AG09309 (cell line): ENCODE measurements around the gene CACNA1E.

ENCODE experiments used
- DNase-seq: peaks from one replicate; pipeline ENCODE4 v3.0.0-alpha.2; 2010; ENCODE audit warnings: low read depth
- H3K4me3 ChIP-seq: 2 replicates; pipeline ENCODE4 v1.5.1; 2011; ENCODE audit warnings: mild to moderate bottlenecking, low read depth, low read length, moderate library complexity; ENCODE audit not compliant: control insufficient read depth
- TF ChIP-seq, protein P1 (sequence below): IDR thresholded peaks from 2 replicates; pipeline ENCODE4 v1.5.1; 2011; ENCODE audit warnings: mild to moderate bottlenecking, low read depth, low read length, inconsistent platforms; ENCODE audit not compliant: insufficient read depth, control insufficient read depth; ENCODE audit errors: missing control alignments

CACNA1E gene

GRCh38 chr1:181562395-181562794 is 79.1 kb downstream of the CACNA1E start:
- DNase-seq, result no peak
- TF ChIP-seq, protein P1, sequence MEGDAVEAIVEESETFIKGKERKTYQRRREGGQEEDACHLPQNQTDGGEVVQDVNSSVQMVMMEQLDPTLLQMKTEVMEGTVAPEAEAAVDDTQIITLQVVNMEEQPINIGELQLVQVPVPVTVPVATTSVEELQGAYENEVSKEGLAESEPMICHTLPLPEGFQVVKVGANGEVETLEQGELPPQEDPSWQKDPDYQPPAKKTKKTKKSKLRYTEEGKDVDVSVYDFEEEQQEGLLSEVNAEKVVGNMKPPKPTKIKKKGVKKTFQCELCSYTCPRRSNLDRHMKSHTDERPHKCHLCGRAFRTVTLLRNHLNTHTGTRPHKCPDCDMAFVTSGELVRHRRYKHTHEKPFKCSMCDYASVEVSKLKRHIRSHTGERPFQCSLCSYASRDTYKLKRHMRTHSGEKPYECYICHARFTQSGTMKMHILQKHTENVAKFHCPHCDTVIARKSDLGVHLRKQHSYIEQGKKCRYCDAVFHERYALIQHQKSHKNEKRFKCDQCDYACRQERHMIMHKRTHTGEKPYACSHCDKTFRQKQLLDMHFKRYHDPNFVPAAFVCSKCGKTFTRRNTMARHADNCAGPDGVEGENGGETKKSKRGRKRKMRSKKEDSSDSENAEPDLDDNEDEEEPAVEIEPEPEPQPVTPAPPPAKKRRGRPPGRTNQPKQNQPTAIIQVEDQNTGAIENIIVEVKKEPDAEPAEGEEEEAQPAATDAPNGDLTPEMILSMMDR, result no peak

DNA sequence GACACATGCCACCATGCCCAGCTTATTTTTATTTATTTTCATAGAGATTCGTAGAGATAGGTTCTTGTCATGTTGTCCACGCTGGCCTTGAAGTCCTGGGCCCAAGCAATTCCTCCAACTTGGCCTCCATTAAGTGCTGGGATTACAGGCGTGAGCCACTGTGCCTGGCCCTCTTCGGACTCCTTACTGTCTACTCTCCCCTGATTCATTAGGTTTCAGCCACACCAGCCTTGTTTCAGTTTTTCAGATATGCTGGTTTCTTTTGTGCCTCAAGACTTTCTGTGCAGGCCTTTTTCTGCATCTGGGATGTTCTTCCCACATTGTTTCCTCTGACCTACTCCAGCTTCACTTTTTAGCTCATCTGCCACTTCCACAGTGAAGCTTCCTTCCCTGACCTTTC is 85.4 kb downstream of the CACNA1E start:
- TF ChIP-seq, protein P1, result no peak
- DNase-seq, result no peak
- H3K4me3 ChIP-seq, result no peak overlapping the region

More at GRCh38 chr1:181562395-181562794, 79.1 kb downstream of the CACNA1E start:
- H3K4me3 ChIP-seq, result no peak overlapping the region

- TF ChIP-seq, protein P1, result no peak
- no peak for DNase-seq
- no peak overlapping the region for H3K4me3 ChIP-seq
These were observed 94.2 kb downstream of the CACNA1E start for GRCh38 chr1:181577475-181577874.

DNA sequence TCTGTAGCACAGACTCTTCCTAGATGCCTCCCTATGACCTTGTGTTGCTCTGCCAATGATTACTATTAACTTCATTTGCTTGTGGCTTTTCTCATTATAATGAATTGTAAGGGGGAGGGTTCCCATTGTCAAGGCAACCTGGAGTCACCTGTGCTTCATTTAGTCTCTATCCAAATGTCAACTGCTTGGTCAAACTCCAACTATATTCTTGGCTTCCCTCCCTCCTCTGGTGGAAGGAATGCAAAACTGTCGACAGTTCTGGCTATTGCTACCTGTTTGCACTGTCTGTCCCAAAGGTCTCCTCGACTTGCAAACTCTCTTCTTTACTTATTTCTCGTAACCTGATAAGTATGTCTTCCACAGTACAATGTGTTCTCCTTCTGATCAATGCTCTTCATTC is 100.3 kb downstream of the CACNA1E start:
- TF ChIP-seq, protein P1, result no peak
- no peak overlapping the region for H3K4me3 ChIP-seq
- no peak for DNase-seq

GRCh38 chr1:181587870-181588438 is 104.6 kb downstream of the CACNA1E start:
- DNase-seq, result no peak
- no peak overlapping the region for H3K4me3 ChIP-seq
- TF ChIP-seq, protein P1, result no peak

DNA sequence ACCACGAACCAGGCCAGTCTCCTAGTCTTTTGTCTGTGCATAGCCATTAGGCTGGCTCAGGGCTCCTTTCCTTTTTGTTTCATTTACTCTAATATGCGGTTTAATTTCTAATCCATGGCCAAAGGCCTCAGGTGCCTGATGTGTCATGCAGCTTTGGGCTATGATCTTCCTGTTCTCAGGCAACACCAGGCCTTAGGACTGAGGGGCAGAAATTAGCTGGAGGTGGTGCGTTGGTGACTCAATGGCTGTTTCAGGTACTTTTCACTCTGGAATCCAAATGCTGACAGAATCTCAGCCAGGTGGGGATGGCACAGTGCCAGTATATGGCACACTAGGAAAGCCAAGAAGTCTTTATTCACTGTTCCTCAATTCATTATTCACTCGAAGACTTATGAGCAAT is 105.3 kb downstream of the CACNA1E start:
- TF ChIP-seq, protein P1, result no peak
- H3K4me3 ChIP-seq, result no peak overlapping the region
- no peak for DNase-seq
